Activated CD8-positive, alpha-beta memory T cell treated with anti-CD3 and anti-CD28 coated beads for 24 hours (primary cell): ENCODE measurements around the gene SMOC1.
"Not testable (repeated sequence)": the region's sequence is repeated elsewhere in the genome, so short reads cannot be mapped to it uniquely, and the experiment has no call there.

Experiments
- DNase-seq: peaks from one replicate; pipeline ENCODE4 v3.0.0-alpha.2; 2020

Gene SMOC1

DNA sequence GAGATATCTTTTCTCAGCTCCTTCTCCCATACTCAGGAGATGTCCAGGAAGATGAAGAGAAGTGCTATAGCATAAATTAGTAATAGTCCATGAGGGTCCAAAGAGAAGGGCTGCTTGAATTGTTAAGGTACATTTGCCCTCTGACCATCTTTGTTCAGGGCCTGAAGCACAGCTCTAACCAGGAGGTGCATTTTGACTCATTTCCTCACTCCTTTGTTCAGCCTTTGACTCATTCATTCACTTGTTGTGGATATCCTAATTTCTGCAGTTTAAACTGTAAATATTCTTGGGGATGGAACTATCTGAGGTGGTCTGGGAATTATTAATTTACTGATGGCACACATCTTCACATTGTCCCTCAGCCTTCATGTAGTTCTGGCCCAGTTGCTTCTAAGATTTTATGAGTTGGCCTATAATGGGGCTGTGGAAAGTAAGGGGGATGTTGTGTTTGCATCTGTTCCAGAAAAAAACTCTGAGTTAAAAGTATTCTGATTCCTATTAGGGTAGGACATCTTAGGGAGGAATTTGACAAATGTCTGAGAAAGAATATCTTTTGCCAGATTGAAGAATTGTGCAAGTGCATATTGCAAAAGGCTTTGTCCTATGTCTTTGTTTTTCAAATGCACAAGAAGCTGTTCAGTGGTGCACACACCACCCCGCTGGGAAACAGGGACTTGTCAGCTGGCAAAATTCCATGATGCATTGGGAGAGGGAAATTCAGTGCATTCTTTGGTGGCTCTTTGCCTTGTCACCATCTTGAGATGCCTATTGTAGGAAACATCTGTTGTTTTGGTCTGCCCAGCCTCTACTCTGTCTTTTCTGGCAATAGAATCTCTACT, 22.1 kb downstream of the SMOC1 start:
- no peak for DNase-seq

DNA sequence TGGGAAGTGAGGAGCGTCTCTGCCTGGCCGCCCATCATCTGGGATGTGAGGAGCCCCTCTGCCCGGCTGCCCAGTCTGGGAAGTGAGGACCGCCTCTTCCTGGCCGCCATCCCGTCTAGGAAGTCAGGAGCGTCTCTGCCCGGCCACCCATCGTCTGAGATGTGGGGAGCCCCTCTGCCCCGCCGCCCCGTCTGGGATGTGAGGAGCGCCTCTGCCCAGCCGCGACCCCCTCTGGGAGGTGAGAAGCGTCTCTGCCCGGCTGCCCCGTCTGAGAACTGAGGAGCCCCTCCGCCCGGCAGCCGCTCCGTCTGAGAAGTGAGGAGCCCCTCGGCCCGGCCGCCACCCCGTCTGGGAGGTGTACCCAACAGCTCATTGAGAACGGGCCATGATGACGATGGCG, 23.8 kb downstream of the SMOC1 start:
- not testable (repeated sequence) for DNase-seq

DNA sequence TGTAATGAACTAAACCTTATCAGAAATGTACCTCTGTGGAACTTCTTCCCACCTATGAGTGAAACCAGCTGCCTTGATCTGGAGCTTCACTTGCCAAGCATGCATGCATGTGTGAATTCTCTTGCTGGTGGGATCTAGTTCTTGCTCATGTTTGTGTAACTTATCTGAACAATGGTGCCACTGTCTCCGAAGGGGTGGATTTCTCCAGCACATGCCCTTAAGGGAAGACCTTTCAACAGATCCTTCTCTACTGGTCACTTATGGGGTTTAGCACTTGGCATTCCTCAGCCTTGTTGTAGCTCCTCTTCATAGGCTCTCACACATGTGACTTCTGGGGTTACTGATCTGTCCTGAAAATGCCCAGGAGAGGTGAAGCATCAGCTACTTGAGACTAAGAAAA, 25.0 kb downstream of the SMOC1 start:
- DNase-seq = no peak

GRCh38 chr14:69906201-69906600, 27.0 kb downstream of the SMOC1 start:
- no peak for DNase-seq

- no peak for DNase-seq
Observed at GRCh38 chr14:69909826-69910550, 30.8 kb downstream of the SMOC1 start.

- DNase-seq = no peak
Observed at GRCh38 chr14:69910871-69911270, 31.7 kb downstream of the SMOC1 start.

DNA sequence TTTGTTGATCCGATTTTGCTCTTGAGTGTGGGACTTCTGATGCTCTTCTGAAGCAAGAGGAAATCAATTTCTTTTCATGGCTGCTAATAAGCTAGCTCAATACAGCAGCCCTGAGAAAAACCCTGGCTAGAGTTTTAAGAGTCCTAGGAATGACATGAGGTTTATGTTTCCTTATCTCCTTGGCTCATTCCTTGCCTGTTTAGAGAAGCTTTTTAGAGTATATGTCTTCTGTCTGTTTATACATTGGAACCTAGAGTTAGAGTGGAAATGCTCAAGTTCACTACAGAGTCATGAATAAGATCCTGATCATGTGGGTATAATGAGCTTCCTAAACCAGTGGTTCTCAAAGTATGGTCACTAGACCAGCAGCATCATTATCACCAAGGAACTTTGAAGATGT, 34.5 kb downstream of the SMOC1 start:
- DNase-seq = no peak

GRCh38 chr14:69916396-69916795, 37.2 kb downstream of the SMOC1 start:
- no peak for DNase-seq

- no peak for DNase-seq
Observed at GRCh38 chr14:69917287-69917686, 38.1 kb downstream of the SMOC1 start.

DNA sequence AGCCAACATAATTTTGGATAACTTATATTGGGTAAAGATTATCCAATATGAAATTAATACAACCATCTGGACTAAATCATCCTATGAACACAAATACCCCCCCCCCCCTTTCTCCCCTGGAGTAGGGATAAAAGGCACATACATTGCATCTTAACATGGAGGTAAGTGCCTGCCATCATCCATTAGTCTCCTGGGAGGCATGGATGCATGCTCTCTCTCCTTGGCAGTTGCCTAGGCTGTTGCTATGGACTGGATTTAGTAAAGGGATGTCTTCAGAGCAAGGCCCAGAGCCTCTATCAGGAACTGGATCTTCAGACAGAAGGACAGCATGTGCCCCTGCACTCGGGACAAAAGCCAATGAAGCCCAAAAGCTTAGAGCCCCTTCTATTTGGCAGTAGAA, 40.6 kb downstream of the SMOC1 start:
- DNase-seq = no peak

DNA sequence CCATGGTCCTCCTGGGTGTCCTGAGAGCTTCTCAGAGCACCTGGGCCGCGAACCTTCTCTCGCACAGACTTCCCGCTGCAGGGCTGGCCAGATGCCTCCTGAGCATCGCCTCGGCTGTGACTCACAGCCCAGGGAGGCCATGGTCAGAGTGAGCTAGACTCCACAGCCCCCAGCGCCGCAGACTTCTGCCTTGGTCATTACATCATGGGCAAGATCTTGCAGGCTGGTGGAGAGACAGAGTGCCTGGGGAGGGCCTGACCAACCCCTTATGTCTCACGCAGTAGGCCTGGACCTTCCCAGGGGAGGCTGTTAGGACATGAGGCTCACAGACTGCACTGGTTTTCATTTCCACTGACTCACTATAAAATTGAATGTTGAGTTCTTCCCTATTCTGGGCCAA, 41.8 kb downstream of the SMOC1 start:
- no peak for DNase-seq

- DNase-seq = no peak
Observed at GRCh38 chr14:69922198-69922597, 43.0 kb downstream of the SMOC1 start.

DNA sequence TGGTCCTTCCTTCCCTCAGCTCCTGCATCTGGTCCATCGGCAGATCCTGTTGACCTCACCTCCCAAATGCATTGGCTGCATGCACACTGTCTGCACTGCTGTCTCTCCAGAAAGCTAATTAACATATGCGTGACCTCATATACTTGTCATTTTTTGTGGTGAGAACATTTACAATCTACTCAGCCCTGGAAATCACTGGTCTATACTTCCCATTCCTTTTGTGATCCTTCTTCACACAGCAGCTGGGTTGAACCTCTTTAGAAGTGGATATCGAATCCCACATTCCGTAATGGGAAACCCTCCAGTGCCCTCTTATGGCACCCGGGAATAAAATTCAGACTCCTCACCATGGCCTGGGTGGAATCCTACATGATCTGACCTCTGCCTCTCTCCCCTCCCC, 45.0 kb downstream of the SMOC1 start:
- no peak for DNase-seq

- DNase-seq = no peak
Observed at GRCh38 chr14:69928111-69928523, 48.9 kb downstream of the SMOC1 start.

- DNase-seq = no peak
Observed at GRCh38 chr14:69930780-69931379, 51.7 kb downstream of the SMOC1 start.

- no peak for DNase-seq
Observed at GRCh38 chr14:69931960-69932359, 52.7 kb downstream of the SMOC1 start.

DNA sequence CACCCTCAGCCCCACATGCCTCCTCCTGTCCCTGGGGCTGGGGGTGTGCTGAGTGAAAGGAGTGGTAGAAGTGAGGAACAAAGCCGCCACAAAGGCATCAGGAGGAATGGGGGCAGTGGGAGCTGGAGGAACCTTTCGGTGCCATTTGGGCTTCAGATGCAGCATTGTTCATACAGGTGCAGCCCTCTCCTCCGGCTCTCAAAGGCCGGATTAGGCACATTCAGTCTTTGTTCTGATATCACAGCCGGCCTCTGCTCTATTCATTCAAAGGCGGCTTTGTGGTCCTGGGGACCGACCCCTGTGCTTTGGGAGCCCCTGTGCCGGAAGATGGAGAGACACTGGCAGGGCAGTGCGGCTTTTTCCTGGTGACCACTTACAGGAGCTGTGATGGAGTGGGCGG, 53.2 kb downstream of the SMOC1 start:
- DNase-seq = no peak

GRCh38 chr14:69933623-69934275, 54.5 kb downstream of the SMOC1 start:
- DNase-seq = no peak

DNA sequence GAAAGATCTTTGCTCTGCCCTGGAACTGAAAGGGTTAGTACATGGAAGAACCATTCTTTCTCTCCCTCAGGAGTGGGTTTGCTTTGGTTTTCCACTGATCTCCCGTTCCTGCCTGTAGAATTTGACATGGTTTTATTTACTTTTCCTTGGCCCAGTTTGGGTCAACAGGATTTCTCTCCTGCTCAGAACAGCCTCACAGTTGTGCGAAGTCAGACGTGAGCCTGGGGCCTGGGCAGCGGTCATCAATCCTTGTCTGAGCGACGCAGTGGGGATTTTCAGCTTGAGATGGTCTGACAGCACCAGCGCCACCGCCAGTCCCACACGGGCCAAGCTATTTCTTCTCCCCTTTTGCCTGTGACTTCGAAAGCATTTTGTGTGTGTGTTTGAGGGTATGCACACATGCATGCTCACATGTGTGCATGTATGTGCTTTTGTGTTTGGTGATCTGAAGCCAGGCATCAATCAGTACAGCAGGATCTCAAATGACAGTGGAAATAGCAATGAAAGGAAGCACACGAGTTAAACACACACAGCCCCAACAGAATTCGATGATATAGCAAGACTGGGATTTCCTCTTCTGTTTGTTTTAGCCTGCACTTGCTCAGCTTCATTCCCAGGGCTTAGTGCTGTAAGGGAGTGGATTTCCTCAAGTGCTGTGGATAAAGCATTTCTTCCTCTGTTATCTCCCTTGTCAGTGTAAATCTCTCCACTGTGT, 58.3 kb downstream of the SMOC1 start:
- no peak for DNase-seq

- no peak for DNase-seq
Observed at GRCh38 chr14:69938751-69939150, 59.5 kb downstream of the SMOC1 start.

GRCh38 chr14:69941768-69942742, 62.8 kb downstream of the SMOC1 start:
- no peak for DNase-seq
